Right atrium auricular region (tissue), 2 donors: ENCODE data around the gene CYP2C9. TPM values are rescaled to one million over a fixed set of nuclear protein-coding genes. Genes with fewer than 3 reads are reported as not detected.

Experiments used
- DNase-seq: peaks from one replicate; pipeline ENCODE4 v3.0.0-alpha.2; 2019; ENCODE audit warnings: low spot score
- H3K27ac ChIP-seq, 2 donors: fragments of 200-600 bp; sonication (generic); 1 replicate in 1 of 2; 2 replicates in 1 of 2; pipeline ENCODE4 v1.5.1; 2016 to 2019
- H3K27me3 ChIP-seq, 2 donors: fragments of 200-600 bp; sonication (generic); one replicate each; pipeline versions ENCODE4 v1.5.1 to v1.6.0; 2017 to 2019
- H3K36me3 ChIP-seq: fragments of 200-600 bp; sonication (generic); one replicate; pipeline ENCODE4 v1.5.1; 2016
- H3K4me1 ChIP-seq, 2 donors: fragments of 200-600 bp; sonication (generic); one replicate each; pipeline versions ENCODE4 v1.5.1 to v1.6.0; 2017 to 2019
- H3K4me3 ChIP-seq, 2 donors: fragments of 200-600 bp; sonication (generic); 1 replicate in 1 of 2; 2 replicates in 1 of 2; pipeline ENCODE4 v1.5.1; 2017 to 2019; ENCODE audit warnings: mild to moderate bottlenecking in 1 of 2, moderate library complexity in 1 of 2
- H3K9me3 ChIP-seq, 2 donors: fragments of 200-600 bp; sonication (generic); one replicate each; pipeline ENCODE4 v1.5.1; 2019
- total RNA-seq, 2 donors: library from RNA; depleted of rRNA; stranded (reverse); fragments of >200 nt; gene quantifications; one replicate each; pipeline ENCODE4 v1.1.0, GENCODE V29; 2016
- TF ChIP-seq, protein P1 (sequence below), 2 donors: fragments of 200-600 bp; sonication (generic); IDR thresholded peaks; one replicate each; pipeline ENCODE4 v1.5.1; 2019; ENCODE audit warnings: antibody characterized with exemption in 2 of 2

CYP2C9 gene
- total RNA-seq, 2 donors from 2014 or later: not detected

DNA sequence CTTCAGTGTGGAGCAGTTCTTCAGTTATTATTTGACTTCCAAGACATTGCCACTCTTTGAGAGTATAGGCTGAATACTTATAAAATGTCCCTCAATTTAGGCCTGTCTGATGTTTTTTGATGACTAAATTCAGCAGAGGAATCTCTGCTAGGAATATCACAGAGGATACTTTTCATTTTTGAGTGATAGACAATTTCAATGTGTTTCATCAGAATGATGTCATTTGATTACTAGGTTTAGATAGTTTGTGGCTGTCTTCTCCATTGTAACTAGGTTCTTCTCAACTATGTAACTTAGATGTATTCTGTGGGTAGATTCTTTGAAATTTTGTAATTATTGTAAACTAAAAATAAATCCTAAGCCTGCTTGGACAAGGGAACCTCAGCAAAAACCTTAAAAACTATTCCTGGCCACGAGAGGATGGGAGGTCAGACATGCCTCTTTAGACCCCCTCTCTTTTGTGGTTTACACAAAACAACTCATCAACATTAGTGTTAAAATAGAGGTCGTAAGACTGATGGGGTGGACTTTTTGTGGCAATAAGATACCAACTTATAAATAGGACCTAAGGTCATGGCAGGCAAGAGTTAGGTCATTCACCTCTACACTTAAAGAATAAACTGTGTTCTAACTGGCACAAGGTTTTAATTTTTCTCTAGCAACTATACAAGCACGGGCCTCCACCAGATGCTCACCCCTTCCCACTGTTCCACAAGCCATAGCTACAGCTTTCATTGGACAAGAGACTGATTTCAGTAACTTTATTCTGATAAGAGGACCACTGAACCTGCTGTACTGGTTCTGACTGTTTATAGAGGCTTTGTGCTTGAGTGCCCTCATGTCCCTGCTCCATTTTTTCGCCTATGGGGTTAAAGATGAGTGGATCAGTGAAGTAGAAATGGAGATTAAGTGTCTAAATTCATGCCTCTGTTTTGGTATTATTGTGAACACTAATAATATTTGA is 97.2 kb downstream of the CYP2C9 start:
- TF ChIP-seq, protein P1, sequence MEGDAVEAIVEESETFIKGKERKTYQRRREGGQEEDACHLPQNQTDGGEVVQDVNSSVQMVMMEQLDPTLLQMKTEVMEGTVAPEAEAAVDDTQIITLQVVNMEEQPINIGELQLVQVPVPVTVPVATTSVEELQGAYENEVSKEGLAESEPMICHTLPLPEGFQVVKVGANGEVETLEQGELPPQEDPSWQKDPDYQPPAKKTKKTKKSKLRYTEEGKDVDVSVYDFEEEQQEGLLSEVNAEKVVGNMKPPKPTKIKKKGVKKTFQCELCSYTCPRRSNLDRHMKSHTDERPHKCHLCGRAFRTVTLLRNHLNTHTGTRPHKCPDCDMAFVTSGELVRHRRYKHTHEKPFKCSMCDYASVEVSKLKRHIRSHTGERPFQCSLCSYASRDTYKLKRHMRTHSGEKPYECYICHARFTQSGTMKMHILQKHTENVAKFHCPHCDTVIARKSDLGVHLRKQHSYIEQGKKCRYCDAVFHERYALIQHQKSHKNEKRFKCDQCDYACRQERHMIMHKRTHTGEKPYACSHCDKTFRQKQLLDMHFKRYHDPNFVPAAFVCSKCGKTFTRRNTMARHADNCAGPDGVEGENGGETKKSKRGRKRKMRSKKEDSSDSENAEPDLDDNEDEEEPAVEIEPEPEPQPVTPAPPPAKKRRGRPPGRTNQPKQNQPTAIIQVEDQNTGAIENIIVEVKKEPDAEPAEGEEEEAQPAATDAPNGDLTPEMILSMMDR (IDR thresholded peaks at IDR 0.05): no peak
- Histone ChIP-seq H3K36me3 (no peaks in the 10 kb centered on the region), H3K4me1 (no peaks in the 10 kb centered on the region), H3K9me3 (no peaks in the 10 kb centered on the region), H3K27ac (no peak overlapping the region), H3K4me3 (no peak overlapping the region), H3K27me3 (no peaks in the 10 kb centered on the region)
- no peak for DNase-seq

DNA sequence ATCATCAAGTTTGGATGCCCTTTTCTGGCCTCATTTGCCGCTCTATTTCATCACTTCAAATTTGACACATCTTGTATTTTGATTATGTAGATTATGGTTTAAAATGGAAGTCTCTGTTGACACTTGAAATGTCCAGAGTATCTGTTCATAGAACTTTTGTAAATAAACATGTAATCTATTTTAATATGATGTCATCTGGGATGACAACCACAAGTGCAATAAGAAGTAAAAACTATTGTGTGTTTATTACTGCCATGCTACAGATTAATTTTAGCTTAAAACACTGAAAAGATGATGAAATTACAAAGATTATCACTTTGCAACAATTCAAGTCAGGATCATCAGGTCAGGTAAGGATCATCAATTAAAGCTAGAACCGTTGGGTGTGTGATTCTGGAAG is 100.8 kb downstream of the CYP2C9 start:
- H3K9me3 ChIP-seq: no peaks in the 10 kb centered on the region
- H3K36me3 ChIP-seq: no peaks in the 10 kb centered on the region
- no peaks in the 10 kb centered on the region for H3K27me3 ChIP-seq
- no peak overlapping the region for H3K4me3 ChIP-seq
- H3K4me1 ChIP-seq: no peaks in the 10 kb centered on the region
- TF ChIP-seq, protein P1 (IDR thresholded peaks at IDR 0.05): no peak
- DNase-seq: no peak
- H3K27ac ChIP-seq: no peak overlapping the region

Other genes starting within 250 kb of the CYP2C9 start
- gene CYP2C19, start 176.0 kb upstream of the CYP2C9 start, total RNA-seq: not detected
- not detected for gene CYP2C8, start 130.8 kb downstream of the CYP2C9 start, total RNA-seq